ENCODE data around the gene CITED4. TPM values are rescaled to one million over a fixed set of nuclear protein-coding genes. Genes with fewer than 3 reads are reported as not detected.

CITED4 gene
- total RNA-seq, 1 donor from 2014 or later, result 30.5 TPM

GRCh38 chr1:40906781-40907400 is 44.7 kb upstream of the CITED4 start:
- Mint-ChIP-seq H3K36me3 (ENCODE audit: low read depth) (no peaks in the 10 kb centered on the region), H3K4me3 (ENCODE audit: unreplicated experiment) (no peak overlapping the region), H3K4me1 (ENCODE audit: low read depth) (peaks cover 17% of the 10 kb centered on the region), H3K9me3 (ENCODE audit: low read depth) (no peaks in the 10 kb centered on the region), H3K27me3 (ENCODE audit: low read depth) (no peaks in the 10 kb centered on the region), H3K27ac (ENCODE audit: unreplicated experiment) (no peak overlapping the region)
- no peak for DNase-seq (ENCODE audit: low spot score)
- TF ChIP-seq CTCF (IDR thresholded peaks at IDR 0.05), result no peak

- TF ChIP-seq CTCF (IDR thresholded peaks at IDR 0.05), result no peak
- H3K9me3 Mint-ChIP-seq (ENCODE audit: low read depth), result no peaks in the 10 kb centered on the region
- H3K4me1 Mint-ChIP-seq (ENCODE audit: low read depth), result peaks cover 27% of the 10 kb centered on the region
- no peak overlapping the region for H3K4me3 Mint-ChIP-seq (ENCODE audit: unreplicated experiment)
- H3K27ac Mint-ChIP-seq (ENCODE audit: unreplicated experiment), result no peak overlapping the region
- no peaks in the 10 kb centered on the region for H3K36me3 Mint-ChIP-seq (ENCODE audit: low read depth)
- H3K27me3 Mint-ChIP-seq (ENCODE audit: low read depth), result no peaks in the 10 kb centered on the region
- no peak for DNase-seq (ENCODE audit: low spot score)
These were observed 42.9 kb upstream of the CITED4 start for GRCh38 chr1:40905061-40905460.

GRCh38 chr1:40903106-40903505 is 40.9 kb upstream of the CITED4 start:
- Mint-ChIP-seq H3K9me3 (ENCODE audit: low read depth) (no peaks in the 10 kb centered on the region), H3K4me1 (ENCODE audit: low read depth) (peaks cover 45% of the 10 kb centered on the region), H3K4me3 (ENCODE audit: unreplicated experiment) (no peak overlapping the region), H3K27ac (ENCODE audit: unreplicated experiment) (peak overlapping the region; percentile 98), H3K27me3 (ENCODE audit: low read depth) (no peaks in the 10 kb centered on the region), H3K36me3 (ENCODE audit: low read depth) (no peaks in the 10 kb centered on the region)
- TF ChIP-seq CTCF (IDR thresholded peaks at IDR 0.05), result no peak
- DNase-seq (ENCODE audit: low spot score), result no peak

- Mint-ChIP-seq H3K9me3 (ENCODE audit: low read depth) (no peaks in the 10 kb centered on the region), H3K36me3 (ENCODE audit: low read depth) (no peaks in the 10 kb centered on the region), H3K4me1 (ENCODE audit: low read depth) (peaks cover 53% of the 10 kb centered on the region), H3K4me3 (ENCODE audit: unreplicated experiment) (peak overlapping the region; percentile 7), H3K27ac (ENCODE audit: unreplicated experiment) (peak overlapping the region; percentile 98), H3K27me3 (ENCODE audit: low read depth) (no peaks in the 10 kb centered on the region)
- no peak for TF ChIP-seq CTCF (IDR thresholded peaks at IDR 0.05)
- DNase-seq (ENCODE audit: low spot score), result peak; percentile 75
These were observed 40.0 kb upstream of the CITED4 start for GRCh38 chr1:40901886-40902852.

GRCh38 chr1:40899230-40899870 is 37.2 kb upstream of the CITED4 start:
- peak overlapping the region; percentile 92 for H3K27ac Mint-ChIP-seq (ENCODE audit: unreplicated experiment)
- no peak for TF ChIP-seq CTCF (IDR thresholded peaks at IDR 0.05)
- no peak for DNase-seq (ENCODE audit: low spot score)
- H3K4me1 Mint-ChIP-seq (ENCODE audit: low read depth), result peaks cover 72% of the 10 kb centered on the region
- no peaks in the 10 kb centered on the region for H3K27me3 Mint-ChIP-seq (ENCODE audit: low read depth)
- H3K4me3 Mint-ChIP-seq (ENCODE audit: unreplicated experiment), result no peak overlapping the region
- H3K36me3 Mint-ChIP-seq (ENCODE audit: low read depth), result peaks cover 5% of the 10 kb centered on the region
- peaks cover 10% of the 10 kb centered on the region for H3K9me3 Mint-ChIP-seq (ENCODE audit: low read depth)

Measured in chondrocyte (in vitro differentiated cells).